ENCODE measurements around the gene PAEP.
"Not testable (repeated sequence)": the region's sequence is repeated elsewhere in the genome, so short reads cannot be mapped to it uniquely, and the experiment has no call there.

PAEP gene
- 0 to 0.99 (median 0) reads per million in 17 experiments for total RNA-seq

GRCh38 chr9:135561391-135562234 is at the start of gene PAEP:
Gene PAEP (plus strand): TSS chr9:135561756.
- DNase-seq = peak in 3 of 4 experiments; percentile 5 to 9 (median 6)

- DNase-seq = no peak
Observed at GRCh38 chr9:135512241-135512603, 49.3 kb upstream of the PAEP start.

- DNase-seq = no peak
Observed at GRCh38 chr9:135512904-135513303, 48.7 kb upstream of the PAEP start.

- no peak for DNase-seq
Observed at GRCh38 chr9:135513351-135513846, 48.2 kb upstream of the PAEP start.

- not testable (repeated sequence) for DNase-seq
Observed at GRCh38 chr9:135513906-135514305, 47.6 kb upstream of the PAEP start.

- DNase-seq = no peak
Observed at GRCh38 chr9:135514342-135515082, 47.0 kb upstream of the PAEP start.

- no peak for DNase-seq
Observed at GRCh38 chr9:135515083-135515951, 46.2 kb upstream of the PAEP start.

- no peak for DNase-seq
Observed at GRCh38 chr9:135516132-135516860, 45.3 kb upstream of the PAEP start.

- DNase-seq = no peak
Observed at GRCh38 chr9:135517407-135517822, 44.1 kb upstream of the PAEP start.

GRCh38 chr9:135519179-135519971 is 42.2 kb upstream of the PAEP start:
- DNase-seq = no peak

- no peak for DNase-seq
Observed at GRCh38 chr9:135520916-135521607, 40.5 kb upstream of the PAEP start, which contains the start of gene LCN1. Gene LCN1 (plus strand): TSS chr9:135521440. CDS start chr9:135521498, 58 bp downstream.

GRCh38 chr9:135521608-135522095 is 39.9 kb upstream of the PAEP start:
- no peak for DNase-seq

- DNase-seq = no peak
Observed at GRCh38 chr9:135522137-135522877, 39.2 kb upstream of the PAEP start.

GRCh38 chr9:135522931-135523330 is 38.6 kb upstream of the PAEP start:
- DNase-seq = no peak

- DNase-seq = no peak
Observed at GRCh38 chr9:135523521-135524129, 37.9 kb upstream of the PAEP start.

- no peak for DNase-seq
Observed at GRCh38 chr9:135524130-135524861, 37.3 kb upstream of the PAEP start.

- DNase-seq = no peak
Observed at GRCh38 chr9:135525241-135526088, 36.1 kb upstream of the PAEP start.

All from suppressor macrophage (primary cell).